GM12875 (cell line): ENCODE measurements around the gene GIMAP8.
"Not testable (repeated sequence)": the region's sequence is repeated elsewhere in the genome, so short reads cannot be mapped to it uniquely, and the experiment has no call there.

ENCODE experiments used
- H3K4me3 ChIP-seq: one replicate; pipeline ENCODE4 v1.5.1; 2011; ENCODE audit warnings: low read depth, low read length, control low read depth
- TF ChIP-seq, protein P1 (sequence below): IDR thresholded peaks from 2 replicates; pipeline ENCODE4 v1.5.1; 2011; ENCODE audit warnings: low read depth, mild to moderate bottlenecking, control low read depth, inconsistent platforms, low read length, moderate library complexity, borderline replicate concordance; ENCODE audit not compliant: insufficient read depth

GIMAP8 gene

GRCh38 chr7:150479023-150479716 is 28.7 kb downstream of the GIMAP8 start:
- TF ChIP-seq, protein P1, sequence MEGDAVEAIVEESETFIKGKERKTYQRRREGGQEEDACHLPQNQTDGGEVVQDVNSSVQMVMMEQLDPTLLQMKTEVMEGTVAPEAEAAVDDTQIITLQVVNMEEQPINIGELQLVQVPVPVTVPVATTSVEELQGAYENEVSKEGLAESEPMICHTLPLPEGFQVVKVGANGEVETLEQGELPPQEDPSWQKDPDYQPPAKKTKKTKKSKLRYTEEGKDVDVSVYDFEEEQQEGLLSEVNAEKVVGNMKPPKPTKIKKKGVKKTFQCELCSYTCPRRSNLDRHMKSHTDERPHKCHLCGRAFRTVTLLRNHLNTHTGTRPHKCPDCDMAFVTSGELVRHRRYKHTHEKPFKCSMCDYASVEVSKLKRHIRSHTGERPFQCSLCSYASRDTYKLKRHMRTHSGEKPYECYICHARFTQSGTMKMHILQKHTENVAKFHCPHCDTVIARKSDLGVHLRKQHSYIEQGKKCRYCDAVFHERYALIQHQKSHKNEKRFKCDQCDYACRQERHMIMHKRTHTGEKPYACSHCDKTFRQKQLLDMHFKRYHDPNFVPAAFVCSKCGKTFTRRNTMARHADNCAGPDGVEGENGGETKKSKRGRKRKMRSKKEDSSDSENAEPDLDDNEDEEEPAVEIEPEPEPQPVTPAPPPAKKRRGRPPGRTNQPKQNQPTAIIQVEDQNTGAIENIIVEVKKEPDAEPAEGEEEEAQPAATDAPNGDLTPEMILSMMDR: no peak
- no peak overlapping the region for H3K4me3 ChIP-seq

DNA sequence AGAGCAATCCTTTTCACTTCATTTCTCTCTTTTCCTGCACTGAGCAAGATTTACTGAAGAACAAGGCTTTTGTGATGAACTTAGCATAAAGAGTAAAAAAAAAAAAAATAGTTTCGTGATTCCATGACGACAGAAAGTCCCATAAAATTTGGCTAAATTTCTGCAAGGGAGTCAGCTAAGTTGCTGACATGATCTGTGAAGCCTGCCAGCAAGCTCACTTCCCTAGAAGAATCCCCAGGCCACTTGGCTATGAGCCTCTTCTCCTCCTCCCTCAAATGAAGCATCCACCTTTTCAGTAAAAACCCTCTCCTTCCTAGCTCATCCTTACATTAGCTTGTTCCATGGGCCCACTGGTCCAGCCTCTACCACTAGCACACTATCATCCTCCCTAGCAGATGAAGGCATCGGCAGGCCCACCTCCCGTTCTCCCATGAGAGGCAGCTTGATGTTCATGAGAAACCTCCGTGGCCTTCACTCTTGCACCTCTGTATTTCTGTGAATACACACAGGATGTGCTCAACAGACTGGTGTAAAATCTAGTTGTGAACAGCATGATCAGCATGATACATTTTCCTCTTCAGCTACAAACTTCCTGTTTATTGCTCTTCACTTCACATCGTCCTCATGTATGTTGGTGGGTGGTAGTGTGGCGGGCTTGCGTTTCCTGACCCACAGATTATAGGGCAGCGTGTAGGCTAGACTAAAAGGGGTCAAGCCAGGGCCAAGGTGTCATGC is 30.9 kb downstream of the GIMAP8 start:
- no peak overlapping the region for H3K4me3 ChIP-seq
- TF ChIP-seq, protein P1: no peak

GRCh38 chr7:150481922-150482321 is 31.5 kb downstream of the GIMAP8 start:
- TF ChIP-seq, protein P1: no peak
- H3K4me3 ChIP-seq: no peak overlapping the region

GRCh38 chr7:150483514-150483913 is 33.1 kb downstream of the GIMAP8 start:
- H3K4me3 ChIP-seq: not testable (repeated sequence)

DNA sequence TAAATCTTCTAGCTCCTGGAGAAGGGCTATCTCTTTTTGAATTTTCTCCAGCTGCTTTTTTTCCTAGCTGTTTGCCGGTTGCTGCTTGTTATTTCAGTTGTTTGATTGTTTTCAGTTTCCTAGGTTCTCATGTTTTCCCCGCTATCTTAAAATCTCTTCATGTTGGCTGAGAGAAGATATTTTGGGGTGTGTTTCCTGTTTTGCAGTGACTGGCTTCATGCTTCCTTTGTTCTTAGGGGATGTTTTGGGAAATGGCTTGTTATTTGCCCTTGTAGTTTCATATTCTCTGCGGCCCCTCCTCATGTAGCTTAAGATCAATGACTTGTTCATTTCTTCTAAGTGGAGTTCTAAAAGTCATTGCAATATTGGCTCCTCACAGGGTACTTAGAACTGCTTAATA is 33.6 kb downstream of the GIMAP8 start:
- not testable (repeated sequence) for H3K4me3 ChIP-seq

GRCh38 chr7:150487625-150488024 is 37.2 kb downstream of the GIMAP8 start:
- no peak overlapping the region for H3K4me3 ChIP-seq
- TF ChIP-seq, protein P1: no peak

DNA sequence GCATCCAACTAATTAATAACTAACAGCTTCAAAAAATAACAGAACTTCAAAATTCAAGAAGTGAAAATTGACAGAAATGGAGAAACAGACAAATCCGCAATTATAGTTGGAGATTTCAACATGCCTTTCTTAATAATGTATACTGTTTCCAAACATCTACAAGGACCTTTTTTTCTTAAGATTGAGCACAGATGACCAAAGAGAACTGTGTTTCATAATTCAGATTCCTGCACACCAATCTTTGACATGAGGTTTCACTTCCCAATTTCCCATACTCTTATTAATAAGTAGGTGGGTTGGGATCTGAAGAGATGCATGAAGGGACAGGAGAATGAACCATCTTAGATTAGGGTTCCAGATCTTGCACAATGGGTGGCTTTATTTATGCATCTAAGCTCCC is 39.4 kb downstream of the GIMAP8 start:
- TF ChIP-seq, protein P1: no peak
- H3K4me3 ChIP-seq: no peak overlapping the region

GRCh38 chr7:150493442-150493841 is 43.0 kb downstream of the GIMAP8 start:
- H3K4me3 ChIP-seq: not testable (repeated sequence)

- H3K4me3 ChIP-seq: no peak overlapping the region
- TF ChIP-seq, protein P1: no peak
Measured at GRCh38 chr7:150502519-150502918, 52.1 kb downstream of the GIMAP8 start.
